GM12878 (cell line): ENCODE data around the gene FAM193A. TPM values are rescaled to one million over a fixed set of nuclear protein-coding genes. Genes with fewer than 3 reads are reported as not detected.

ENCODE experiments used
- ATAC-seq: fragments of 200-7000 bp; cut with Tn5 transposase; 3 replicates; pipeline ENCODE4 v1.9.1; 2020; ENCODE audit warnings: mild to moderate bottlenecking, moderate library complexity
- BruUV-seq: library from RNA; stranded (reverse); fragments of 400-500 nt; replicated peaks from 2 replicates; lab custom pipeline; 2021; lab: Mats Ljungman, UMichigan
- CTCF ChIA-PET: fragments of 300-600 bp; sonication (Branson Sonifier 250); formaldehyde crosslinking; extraction: SDS; loops from one replicate; lab custom pipeline; 2021; ENCODE audit warnings: inconsistent platforms; lab: Yijun Ruan, JAX
- POLR2A ChIA-PET: fragments of 350-600 bp; formaldehyde crosslinking; extraction: SDS; loops from one replicate; lab custom pipeline; 2021; ENCODE audit warnings: inconsistent platforms; lab: Charles Lee
- RAD21 ChIA-PET: fragments of 300-600 bp; sonication (Branson Sonifier 250); formaldehyde crosslinking; loops from one replicate; lab custom pipeline; 2023; ENCODE audit warnings: antibody characterized with exemption; ENCODE audit not compliant: unreplicated experiment; lab: Charles Lee
- SMC1A ChIA-PET: fragments of 300-600 bp; sonication (Branson Sonifier 250); formaldehyde crosslinking; loops from one replicate; lab custom pipeline; 2023; ENCODE audit not compliant: unreplicated experiment, uncharacterized antibody; lab: Charles Lee
- DNase-seq: peaks from one replicate; pipeline ENCODE4 v3.0.0-alpha.2; 2011; ENCODE audit warnings: low read depth, low spot score
- FAIRE-seq: peaks from 3 replicates; lab custom pipeline; 2011; peaks lifted over from hg19 to GRCh38; lab: Jason Lieb, UNC
- H2AFZ ChIP-seq: 2 replicates; pipeline ENCODE4 v1.6.0; 2011; ENCODE audit warnings: low read depth, low read length, control low read depth; ENCODE audit not compliant: control insufficient read depth
- H3K27ac ChIP-seq: 2 replicates; pipeline ENCODE4 v1.5.1; 2011; ENCODE audit warnings: control low read depth; ENCODE audit not compliant: control insufficient read depth, insufficient read depth
- H3K27me3 ChIP-seq, 2 experiments: replicated peaks in 1 of 2; 2 replicates each; pipeline versions ENCODE4 v1.6.0 to v1.6.1; 2011; ENCODE audit warnings: low read length in 1 of 2; ENCODE audit not compliant: control insufficient read depth in 2 of 2, insufficient read depth in 2 of 2
- H3K36me3 ChIP-seq, 2 experiments: 2 replicates each; pipeline ENCODE4 v1.5.1; 2011; ENCODE audit warnings: low read length in 1 of 2; ENCODE audit not compliant: control insufficient read depth in 2 of 2, insufficient read depth in 2 of 2
- H3K4me1 ChIP-seq: 2 replicates; pipeline ENCODE4 v1.6.1; 2011; ENCODE audit warnings: mild to moderate bottlenecking, low read length, moderate library complexity, mixed read lengths; ENCODE audit not compliant: control insufficient read depth, insufficient read depth
- H3K4me2 ChIP-seq: 2 replicates; pipeline ENCODE4 v1.6.0; 2011; ENCODE audit warnings: control low read depth; ENCODE audit not compliant: control insufficient read depth, insufficient read depth
- H3K4me3 ChIP-seq: fragments of 200-600 bp; sonication (generic); 2 replicates; pipeline ENCODE4 v1.5.1; 2016
- H3K79me2 ChIP-seq: 2 replicates; pipeline ENCODE4 v1.6.0; 2011; ENCODE audit warnings: low read length; ENCODE audit not compliant: control insufficient read depth, insufficient read depth
- H3K9ac ChIP-seq: 2 replicates; pipeline ENCODE4 v1.8.0; 2011; ENCODE audit warnings: low read length, control low read depth, mixed read lengths; ENCODE audit not compliant: control insufficient read depth, insufficient read depth
- H3K9me3 ChIP-seq: replicated peaks from 3 replicates; pipeline ENCODE4 v1.5.1; 2011; ENCODE audit warnings: mild to moderate bottlenecking, low read length; ENCODE audit not compliant: control insufficient read depth, insufficient read depth
- H4K20me1 ChIP-seq: 2 replicates; pipeline ENCODE4 v1.6.0; 2011; ENCODE audit not compliant: control insufficient read depth, insufficient read depth
- ATF7 ChIP-seq: fragments of 450-650 bp; IDR thresholded peaks from 2 replicates; pipeline ENCODE4 v1.6.1; 2016; ENCODE audit warnings: low read depth, mild to moderate bottlenecking
- CHD1 ChIP-seq: IDR thresholded peaks from 2 replicates; pipeline ENCODE4 v1.6.1; 2012; ENCODE audit warnings: low read depth, low read length, improper control_type of control experiment
- EED ChIP-seq: sonication (generic); IDR thresholded peaks from 2 replicates; pipeline ENCODE4 v1.6.1; 2016; ENCODE audit warnings: antibody characterized with exemption, low read depth
- ETV6 ChIP-seq, 2 experiments: fragments of 450-650 bp in 1 of 2; IDR thresholded peaks in 1 of 2; conservative IDR thresholded peaks in 1 of 2; 2 replicates each; pipeline ENCODE4 v1.6.1; 2014; ENCODE audit warnings: antibody characterized with exemption in 1 of 2, borderline replicate concordance in 1 of 2, low read depth in 1 of 2, mild to moderate bottlenecking in 1 of 2, moderate library complexity in 1 of 2
- IKZF1 ChIP-seq: fragments of 450-650 bp; conservative IDR thresholded peaks from 2 replicates; pipeline ENCODE4 v1.6.1; 2017; ENCODE audit warnings: antibody characterized with exemption, mild to moderate bottlenecking
- IKZF2 ChIP-seq, 2 experiments: fragments of 450-650 bp; IDR thresholded peaks; 2 replicates each; pipeline ENCODE4 v1.6.1; 2017; ENCODE audit warnings: mild to moderate bottlenecking in 2 of 2, moderate library complexity in 2 of 2
- IRF4 ChIP-seq: IDR thresholded peaks from 2 replicates; pipeline ENCODE4 v1.6.1; 2011; ENCODE audit warnings: low read depth, low read length
- JUND ChIP-seq: IDR thresholded peaks from 2 replicates; pipeline ENCODE4 v1.6.1; 2012; ENCODE audit warnings: low read depth, mild to moderate bottlenecking, low read length, improper control_type of control experiment, moderate library complexity
- POLR2A ChIP-seq: IDR thresholded peaks from 2 replicates; pipeline ENCODE4 v1.6.1; 2011; ENCODE audit warnings: low read depth, mild to moderate bottlenecking, low read length
- RB1 ChIP-seq: fragments of 450-650 bp; formaldehyde crosslinking; IDR thresholded peaks from 2 replicates; pipeline ENCODE4 v1.6.1; 2017; ENCODE audit warnings: mild to moderate bottlenecking, borderline replicate concordance
- SIN3A ChIP-seq: IDR thresholded peaks from 2 replicates; pipeline ENCODE4 v1.6.1; 2012; ENCODE audit warnings: low read depth, low read length, improper control_type of control experiment
- SREBF1 ChIP-seq: IDR thresholded peaks from 2 replicates; pipeline ENCODE4 v1.6.1; 2012; ENCODE audit warnings: mild to moderate bottlenecking, low read length
- TCF12 ChIP-seq: IDR thresholded peaks from 2 replicates; pipeline ENCODE4 v1.6.1; 2011; ENCODE audit warnings: low read depth, mild to moderate bottlenecking, low read length
- ZNF24 ChIP-seq: fragments of 450-650 bp; IDR thresholded peaks from 2 replicates; pipeline ENCODE4 v1.6.1; 2017; ENCODE audit warnings: antibody characterized with exemption, mild to moderate bottlenecking
- WGBS: methylation state at CpG from one replicate; pipeline ENCODE4 v1.1.6; 2016; ENCODE audit warnings: low lambda C conversion rate; ENCODE audit not compliant: insufficient replicate concordance, insufficient coverage; ENCODE audit errors: missing lambda C conversion rate; 5-methylcytosine and 5-hydroxymethylcytosine counted together
- in situ Hi-C: fragments of 300-500 bp; cut with MboI; formaldehyde crosslinking; loops from 9 replicates; pipeline ENCODE4 v1.14.3; 2018; ENCODE audit warnings: mixed read lengths
- intact Hi-C: fragments of 100-400 bp; cut with micrococcal nuclease; formaldehyde crosslinking; loops from one replicate; pipeline ENCODE4 v1.14.2; 2022; ENCODE audit not compliant: unreplicated experiment
- polyA plus RNA-seq, 11 experiments: library from polyadenylated mRNA; depleted of rRNA in 4 of 11; unstranded in 6 of 11; stranded (reverse) in 5 of 11; fragments of >200 nt; fragmentation: Nextera tagmentation in 4 of 11; fragmentation: Illumina TruSeq in 1 of 11; extraction: Ambion mirVana in 4 of 11; extraction: Trizol in 1 of 11; gene quantifications; 1 replicate in 1 of 11; 2 replicates in 10 of 11; pipeline versions ENCODE4 v1.2.1 to v1.2.3, GENCODE V29; 2011 to 2016; ENCODE audit warnings: inconsistent platforms in 2 of 11, missing spikeins in 2 of 11, low read depth in 1 of 11
- total RNA-seq, 4 experiments: library from RNA; depleted of rRNA in 3 of 4; stranded (reverse); fragments of >200 nt in 3 of 4; fragmentation: Illumina TruSeq in 1 of 4; extraction: Trizol in 1 of 4; gene quantifications; 2 replicates each; pipeline versions ENCODE4 v1.2.1 to v1.2.3, GENCODE V29; 2013 to 2021
- TF ChIP-seq, protein P1 (sequence below): fragments of 450-650 bp; IDR thresholded peaks from 2 replicates; pipeline ENCODE4 v1.6.1; 2018; ENCODE audit warnings: borderline replicate concordance, mild to moderate bottlenecking; ENCODE audit not compliant: partially characterized antibody
- TF ChIP-seq, protein P2 (sequence below): fragments of 450-650 bp; formaldehyde crosslinking; IDR thresholded peaks from 2 replicates; pipeline ENCODE4 v1.5.0; 2022; ENCODE audit warnings: mild to moderate bottlenecking, missing genetic modification characterization
- TF ChIP-seq, protein P3 (sequence below): IDR thresholded peaks from 2 replicates; pipeline ENCODE4 v1.6.1; 2012; ENCODE audit warnings: low read depth, low read length, improper control_type of control experiment
- TF ChIP-seq, protein P4 (sequence below): fragments of 450-650 bp; IDR thresholded peaks from 2 replicates; pipeline ENCODE4 v1.6.1; 2016; ENCODE audit warnings: mild to moderate bottlenecking

Gene FAM193A
- total and polyA plus RNA-seq, 10 of the 15 experiments (the other 5 are each of a cell fraction or from before 2014, with no cell fraction given): 0.52 to 23.3 (median 7.4) TPM

DNA sequence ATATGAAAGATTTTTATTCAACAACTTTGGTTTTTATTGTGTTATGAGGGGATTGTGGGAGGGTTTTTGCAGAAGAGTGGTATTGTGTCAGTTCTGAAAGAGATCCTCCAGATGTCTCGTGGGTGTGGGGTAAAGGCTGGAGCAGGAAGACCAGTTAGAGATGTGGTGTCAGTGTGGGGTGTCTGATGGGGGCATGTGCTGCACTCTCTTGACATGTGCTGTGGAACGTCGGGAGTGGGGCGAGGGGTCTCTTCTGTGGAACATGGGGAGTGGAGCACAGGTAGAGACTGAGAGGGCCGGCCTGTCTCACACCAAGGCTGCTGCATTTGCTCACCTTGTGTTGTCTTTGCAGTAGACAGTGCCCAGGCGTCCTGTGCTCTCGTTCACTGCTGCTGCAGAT lies 37.6 kb downstream of the FAM193A start:
- FAIRE-seq: no peak
- H3K27me3 ChIP-seq: no peaks in the 10 kb centered on the region
- 87% methylated on average over 7 of the region's 7 CpGs for WGBS
- BruUV-seq: no TSS peak
- intact Hi-C loops: no loop called here
- H3K4me2 ChIP-seq: no peak overlapping the region
- no peak overlapping the region for H2AFZ ChIP-seq
- H3K9me3 ChIP-seq: no peaks in the 10 kb centered on the region; the same call in 2 of the 3 replicates
- H3K4me3 ChIP-seq: no peak overlapping the region
- no peaks in the 10 kb centered on the region for H3K36me3 ChIP-seq
- H3K9ac ChIP-seq: no peak overlapping the region
- ChIA-PET SMC1A (interaction anchor here (1.2 kb wide), 1 partner anchor 67 kb away, joined by 4 read pairs; no protein-coding TSS in a partner anchor), RAD21 (no interaction called here)
- no peak for DNase-seq
- H3K4me1 ChIP-seq: peaks cover 21% of the 10 kb centered on the region
- peaks cover 78% of the 10 kb centered on the region for H3K79me2 ChIP-seq
- no peak for ATAC-seq
- TF ChIP-seq, protein P1, sequence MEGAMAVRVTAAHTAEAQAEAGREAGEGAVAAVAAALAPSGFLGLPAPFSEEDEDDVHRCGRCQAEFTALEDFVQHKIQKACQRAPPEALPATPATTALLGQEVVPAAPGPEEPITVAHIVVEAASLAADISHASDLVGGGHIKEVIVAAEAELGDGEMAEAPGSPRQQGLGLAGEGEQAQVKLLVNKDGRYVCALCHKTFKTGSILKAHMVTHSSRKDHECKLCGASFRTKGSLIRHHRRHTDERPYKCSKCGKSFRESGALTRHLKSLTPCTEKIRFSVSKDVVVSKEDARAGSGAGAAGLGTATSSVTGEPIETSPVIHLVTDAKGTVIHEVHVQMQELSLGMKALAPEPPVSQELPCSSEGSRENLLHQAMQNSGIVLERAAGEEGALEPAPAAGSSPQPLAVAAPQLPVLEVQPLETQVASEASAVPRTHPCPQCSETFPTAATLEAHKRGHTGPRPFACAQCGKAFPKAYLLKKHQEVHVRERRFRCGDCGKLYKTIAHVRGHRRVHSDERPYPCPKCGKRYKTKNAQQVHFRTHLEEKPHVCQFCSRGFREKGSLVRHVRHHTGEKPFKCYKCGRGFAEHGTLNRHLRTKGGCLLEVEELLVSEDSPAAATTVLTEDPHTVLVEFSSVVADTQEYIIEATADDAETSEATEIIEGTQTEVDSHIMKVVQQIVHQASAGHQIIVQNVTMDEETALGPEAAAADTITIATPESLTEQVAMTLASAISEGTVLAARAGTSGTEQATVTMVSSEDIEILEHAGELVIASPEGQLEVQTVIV: no peak
- TF ChIP-seq IKZF1 (no peak), ETV6 (conservative IDR thresholded peaks at IDR 0.05 in 1 of 2, IDR thresholded peaks at IDR 0.05 in 1 of 2; ENCODE audit: borderline replicate concordance in 1 of 2, low read depth in 1 of 2) (no peak), SREBF1 (no peak), IKZF2 (IDR thresholded peaks at IDR 0.05) (no peak), TCF12 (no peak), CHD1 (no peak), POLR2A (no peak), JUND (no peak), ATF7 (no peak), EED (no peak), IRF4 (no peak), RB1 (no peak), ZNF24 (no peak), SIN3A (no peak)
- TF ChIP-seq, protein P2, sequence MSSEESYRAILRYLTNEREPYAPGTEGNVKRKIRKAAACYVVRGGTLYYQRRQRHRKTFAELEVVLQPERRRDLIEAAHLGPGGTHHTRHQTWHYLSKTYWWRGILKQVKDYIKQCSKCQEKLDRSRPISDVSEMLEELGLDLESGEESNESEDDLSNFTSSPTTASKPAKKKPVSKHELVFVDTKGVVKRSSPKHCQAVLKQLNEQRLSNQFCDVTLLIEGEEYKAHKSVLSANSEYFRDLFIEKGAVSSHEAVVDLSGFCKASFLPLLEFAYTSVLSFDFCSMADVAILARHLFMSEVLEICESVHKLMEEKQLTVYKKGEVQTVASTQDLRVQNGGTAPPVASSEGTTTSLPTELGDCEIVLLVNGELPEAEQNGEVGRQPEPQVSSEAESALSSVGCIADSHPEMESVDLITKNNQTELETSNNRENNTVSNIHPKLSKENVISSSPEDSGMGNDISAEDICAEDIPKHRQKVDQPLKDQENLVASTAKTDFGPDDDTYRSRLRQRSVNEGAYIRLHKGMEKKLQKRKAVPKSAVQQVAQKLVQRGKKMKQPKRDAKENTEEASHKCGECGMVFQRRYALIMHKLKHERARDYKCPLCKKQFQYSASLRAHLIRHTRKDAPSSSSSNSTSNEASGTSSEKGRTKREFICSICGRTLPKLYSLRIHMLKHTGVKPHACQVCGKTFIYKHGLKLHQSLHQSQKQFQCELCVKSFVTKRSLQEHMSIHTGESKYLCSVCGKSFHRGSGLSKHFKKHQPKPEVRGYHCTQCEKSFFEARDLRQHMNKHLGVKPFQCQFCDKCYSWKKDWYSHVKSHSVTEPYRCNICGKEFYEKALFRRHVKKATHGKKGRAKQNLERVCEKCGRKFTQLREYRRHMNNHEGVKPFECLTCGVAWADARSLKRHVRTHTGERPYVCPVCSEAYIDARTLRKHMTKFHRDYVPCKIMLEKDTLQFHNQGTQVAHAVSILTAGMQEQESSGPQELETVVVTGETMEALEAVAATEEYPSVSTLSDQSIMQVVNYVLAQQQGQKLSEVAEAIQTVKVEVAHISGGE (CRISPR knock-in tag): no peak
- TF ChIP-seq, protein P3, sequence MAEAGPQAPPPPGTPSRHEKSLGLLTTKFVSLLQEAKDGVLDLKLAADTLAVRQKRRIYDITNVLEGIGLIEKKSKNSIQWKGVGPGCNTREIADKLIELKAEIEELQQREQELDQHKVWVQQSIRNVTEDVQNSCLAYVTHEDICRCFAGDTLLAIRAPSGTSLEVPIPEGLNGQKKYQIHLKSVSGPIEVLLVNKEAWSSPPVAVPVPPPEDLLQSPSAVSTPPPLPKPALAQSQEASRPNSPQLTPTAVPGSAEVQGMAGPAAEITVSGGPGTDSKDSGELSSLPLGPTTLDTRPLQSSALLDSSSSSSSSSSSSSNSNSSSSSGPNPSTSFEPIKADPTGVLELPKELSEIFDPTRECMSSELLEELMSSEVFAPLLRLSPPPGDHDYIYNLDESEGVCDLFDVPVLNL: no peak
- TF ChIP-seq, protein P4, sequence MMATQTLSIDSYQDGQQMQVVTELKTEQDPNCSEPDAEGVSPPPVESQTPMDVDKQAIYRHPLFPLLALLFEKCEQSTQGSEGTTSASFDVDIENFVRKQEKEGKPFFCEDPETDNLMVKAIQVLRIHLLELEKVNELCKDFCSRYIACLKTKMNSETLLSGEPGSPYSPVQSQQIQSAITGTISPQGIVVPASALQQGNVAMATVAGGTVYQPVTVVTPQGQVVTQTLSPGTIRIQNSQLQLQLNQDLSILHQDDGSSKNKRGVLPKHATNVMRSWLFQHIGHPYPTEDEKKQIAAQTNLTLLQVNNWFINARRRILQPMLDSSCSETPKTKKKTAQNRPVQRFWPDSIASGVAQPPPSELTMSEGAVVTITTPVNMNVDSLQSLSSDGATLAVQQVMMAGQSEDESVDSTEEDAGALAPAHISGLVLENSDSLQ: no peak
- TF ChIP-seq, all 136 proteins: peak for 0
- CTCF ChIA-PET: no interaction called here
- H4K20me1 ChIP-seq: no peaks in the 10 kb centered on the region
- in situ Hi-C loops: no loop called here
- POLR2A ChIA-PET: no interaction called here
- H3K27ac ChIP-seq: no peak overlapping the region
